Keratinocyte (primary cell): ENCODE measurements around the gene ARID5B. TPM values are rescaled to one million over a fixed set of nuclear protein-coding genes. Genes with fewer than 3 reads are reported as not detected.

Source experiments
- DNase-seq: peaks from one replicate; pipeline ENCODE4 v3.0.0-alpha.2; 2011; ENCODE audit warnings: low read depth, missing footprints, low spot score
- FAIRE-seq: peaks from 2 replicates; lab custom pipeline; 2011; peaks lifted over from hg19 to GRCh38; lab: Jason Lieb, UNC
- H2AFZ ChIP-seq: 2 replicates; pipeline ENCODE4 v1.6.0; 2012; ENCODE audit warnings: low read length, control low read depth, inconsistent platforms; ENCODE audit not compliant: control insufficient read depth
- H3K27ac ChIP-seq: 2 replicates; pipeline ENCODE4 v1.5.1; 2011; ENCODE audit warnings: low read length; ENCODE audit not compliant: control insufficient read depth, insufficient read depth
- H3K27me3 ChIP-seq: 3 replicates; pipeline ENCODE4 v1.6.0; 2011; ENCODE audit warnings: low read length; ENCODE audit not compliant: control insufficient read depth, insufficient read depth; ENCODE audit errors: extremely low read depth
- H3K36me3 ChIP-seq, 2 experiments: 2 replicates in 1 of 2; 3 replicates in 1 of 2; pipeline ENCODE4 v1.5.1; 2011; ENCODE audit warnings: low read length in 2 of 2, mild to moderate bottlenecking in 1 of 2; ENCODE audit not compliant: control insufficient read depth in 2 of 2, insufficient read depth in 2 of 2; ENCODE audit errors: extremely low read depth in 1 of 2
- H3K4me1 ChIP-seq: 3 replicates; pipeline ENCODE4 v1.5.1; 2011; ENCODE audit warnings: low read length; ENCODE audit not compliant: control insufficient read depth, insufficient read depth; ENCODE audit errors: extremely low read depth
- H3K4me2 ChIP-seq: 3 replicates; pipeline ENCODE4 v1.6.0; 2011; ENCODE audit warnings: low read depth, low read length; ENCODE audit not compliant: control insufficient read depth, insufficient read depth; ENCODE audit errors: extremely low read depth
- H3K4me3 ChIP-seq, 3 experiments: fragments of 200-600 bp in 1 of 3; sonication (generic) in 1 of 3; 2 replicates in 2 of 3; 3 replicates in 1 of 3; pipeline ENCODE4 v1.5.1; 2011 to 2016; ENCODE audit warnings: low read length in 3 of 3, mild to moderate bottlenecking in 3 of 3, control low read depth in 2 of 3, inconsistent platforms in 1 of 3, low read depth in 1 of 3, mixed read lengths in 1 of 3, mixed run types in 1 of 3, moderate library complexity in 1 of 3; ENCODE audit not compliant: control insufficient read depth in 2 of 3, insufficient read depth in 2 of 3; ENCODE audit errors: extremely low read depth in 1 of 3
- H3K79me2 ChIP-seq: 2 replicates; pipeline ENCODE4 v1.6.0; 2012; ENCODE audit warnings: low read length; ENCODE audit not compliant: control insufficient read depth, insufficient read depth
- H3K9ac ChIP-seq: 3 replicates; pipeline ENCODE4 v1.6.0; 2011; ENCODE audit warnings: low read length; ENCODE audit not compliant: control insufficient read depth, insufficient read depth; ENCODE audit errors: extremely low read depth
- H3K9me1 ChIP-seq: 3 replicates; pipeline ENCODE4 v1.6.0; 2011; ENCODE audit warnings: low read length; ENCODE audit not compliant: control insufficient read depth, insufficient read depth; ENCODE audit errors: extremely low read depth
- H3K9me3 ChIP-seq: 2 replicates; pipeline ENCODE4 v1.5.1; 2012; ENCODE audit warnings: low read depth, low read length; ENCODE audit not compliant: control insufficient read depth
- H4K20me1 ChIP-seq: 3 replicates; pipeline ENCODE4 v1.6.0; 2011; ENCODE audit warnings: low read length; ENCODE audit not compliant: control insufficient read depth, insufficient read depth; ENCODE audit errors: extremely low read depth
- CTCF ChIP-seq, 3 experiments: IDR thresholded peaks in 1 of 3; conservative IDR thresholded peaks in 1 of 3; optimal IDR thresholded peaks in 1 of 3; 2 replicates in 2 of 3; 3 replicates in 1 of 3; pipeline versions ENCODE3 to v1.5.1; 2011; ENCODE audit warnings: low read length in 3 of 3, mild to moderate bottlenecking in 3 of 3, moderate library complexity in 2 of 3, control low read depth in 1 of 3, inconsistent platforms in 1 of 3; ENCODE audit not compliant: insufficient read depth in 2 of 3; ENCODE audit errors: extremely low read depth in 1 of 3
- EZH2 ChIP-seq: IDR thresholded peaks from one replicate; pipeline ENCODE4 v1.6.1; 2012; ENCODE audit warnings: inconsistent platforms, mild to moderate bottlenecking, low read length, moderate library complexity
- dilution Hi-C: fragments of 300-500 bp; cut with MboI; formaldehyde crosslinking; loops from one replicate; pipeline ENCODE4 v1.7.0; 2020; ENCODE audit warnings: low sequenced_read_pairs; ENCODE audit not compliant: extremely low pct_ligation_motif_present
- polyA plus RNA-seq, 5 experiments: library from polyadenylated mRNA; depleted of rRNA in 3 of 5; stranded (reverse) in 3 of 5; stranded (forward) in 1 of 5; unstranded in 1 of 5; fragments of >200 nt; gene quantifications; 1 replicate in 1 of 5; 2 replicates in 3 of 5; 3 replicates in 1 of 5; pipeline versions ENCODE4 v1.2.1 to v1.2.3, GENCODE V29; 2011 to 2012; ENCODE audit warnings: missing spikeins in 2 of 5, low read depth in 1 of 5, low replicate concordance in 1 of 5

ARID5B gene
- polyA plus RNA-seq, 1 donor (not counting 4 experiments of a cell fraction or from before 2014, with no cell fraction given), result 7.0 TPM

GRCh38 chr10:62083412-62084267 is 182.1 kb downstream of the ARID5B start:
- peak overlapping the region in 2 of 3 experiments; percentile 44 to 50 for H3K4me3 ChIP-seq

GRCh38 chr10:62084451-62084850 is 183.0 kb downstream of the ARID5B start:
- H3K4me3 ChIP-seq, result peak overlapping the region in 2 of 3 experiments; percentile 44 to 50
- peak overlapping the region; percentile 91 for H3K27ac ChIP-seq
- H3K9me1 ChIP-seq, result no peaks in the 10 kb centered on the region
- H4K20me1 ChIP-seq, result no peaks in the 10 kb centered on the region
- H2AFZ ChIP-seq, result no peak overlapping the region
- no peaks in the 10 kb centered on the region for H3K9me3 ChIP-seq
- DNase-seq (no peak), FAIRE-seq (no peak)
- peak overlapping the region; percentile 68 for H3K9ac ChIP-seq
- peaks cover 6% of the 10 kb centered on the region for H3K79me2 ChIP-seq
- H3K4me2 ChIP-seq, result peak overlapping the region; percentile 81
- TF ChIP-seq CTCF (optimal IDR thresholded peaks at IDR 0.05 in 1 of 3, IDR thresholded peaks at IDR 0.05 in 1 of 3, conservative IDR thresholded peaks at IDR 0.05 in 1 of 3; ENCODE audit: extremely low read depth in 1 of 3, insufficient read depth in 2 of 3, low read length in 3 of 3), result no peak
- no peak for TF ChIP-seq EZH2
- dilution Hi-C loops, result no loop called here
- peaks cover 33% of the 10 kb centered on the region for H3K4me1 ChIP-seq
- no peaks in the 10 kb centered on the region for H3K27me3 ChIP-seq
- H3K36me3 ChIP-seq, result peaks cover 3 to 16% of the 10 kb centered on the region in 2 experiments

More at GRCh38 chr10:62083412-62084267, 182.1 kb downstream of the ARID5B start:
- Histone ChIP-seq H2AFZ (no peak overlapping the region), H3K27ac (peak overlapping the region; percentile 91), H4K20me1 (no peaks in the 10 kb centered on the region), H3K9ac (peak overlapping the region; percentile 68), H3K4me2 (peak overlapping the region; percentile 81), H3K27me3 (no peaks in the 10 kb centered on the region), H3K36me3 (peaks cover 3 to 17% of the 10 kb centered on the region in 2 experiments), H3K9me3 (no peaks in the 10 kb centered on the region), H3K9me1 (no peaks in the 10 kb centered on the region), H3K79me2 (peaks cover 6% of the 10 kb centered on the region), H3K4me1 (peaks cover 33% of the 10 kb centered on the region)
- TF ChIP-seq CTCF (optimal IDR thresholded peaks at IDR 0.05 in 1 of 3, IDR thresholded peaks at IDR 0.05 in 1 of 3, conservative IDR thresholded peaks at IDR 0.05 in 1 of 3; ENCODE audit: extremely low read depth in 1 of 3, insufficient read depth in 2 of 3, low read length in 3 of 3) (no peak), EZH2 (no peak)
- DNase-seq (peak; percentile 46), FAIRE-seq (peak; percentile 78)
- dilution Hi-C loops, result no loop called here
